ENCODE results near the gene RIT1.

RIT1 gene

GRCh38 chr1:155911156-155912055 lies at the start of gene RIT1:
Gene RIT1 (minus strand): TSS chr1:155911349. CDS start chr1:155910761, 588 bp downstream.
- DNase-seq (ENCODE audit: low read depth, low spot score): peak; percentile 68

- no peak for DNase-seq (ENCODE audit: low read depth, low spot score)
Measured at GRCh38 chr1:155960081-155960745, 49.1 kb upstream of the RIT1 start.

GRCh38 chr1:155957411-155957915 lies 46.3 kb upstream of the RIT1 start:
- no peak for DNase-seq (ENCODE audit: low read depth, low spot score)

- no peak for DNase-seq (ENCODE audit: low read depth, low spot score)
Measured at GRCh38 chr1:155954645-155955044, 43.5 kb upstream of the RIT1 start.

GRCh38 chr1:155952505-155952890 lies 41.3 kb upstream of the RIT1 start:
- DNase-seq (ENCODE audit: low read depth, low spot score): no peak

GRCh38 chr1:155951753-155952504 lies 40.8 kb upstream of the RIT1 start:
- no peak for DNase-seq (ENCODE audit: low read depth, low spot score)

- no peak for DNase-seq (ENCODE audit: low read depth, low spot score)
Measured at GRCh38 chr1:155950829-155951228, 39.7 kb upstream of the RIT1 start.

GRCh38 chr1:155947741-155948140 lies 36.6 kb upstream of the RIT1 start:
- DNase-seq (ENCODE audit: low read depth, low spot score): no peak

GRCh38 chr1:155947292-155947691 lies 36.1 kb upstream of the RIT1 start:
- no peak for DNase-seq (ENCODE audit: low read depth, low spot score)

GRCh38 chr1:155946633-155947219 lies 35.6 kb upstream of the RIT1 start:
- no peak for DNase-seq (ENCODE audit: low read depth, low spot score)

- DNase-seq (ENCODE audit: low read depth, low spot score): no peak
Measured at GRCh38 chr1:155944444-155944799, 33.3 kb upstream of the RIT1 start.

- no peak for DNase-seq (ENCODE audit: low read depth, low spot score)
Measured at GRCh38 chr1:155942578-155943141, 31.5 kb upstream of the RIT1 start.

GRCh38 chr1:155941845-155942531 lies 30.8 kb upstream of the RIT1 start:
- no peak for DNase-seq (ENCODE audit: low read depth, low spot score)

GRCh38 chr1:155940993-155941844 lies 30.1 kb upstream of the RIT1 start, which contains the start of gene RXFP4:
Gene RXFP4 (plus strand): TSS chr1:155941638. CDS start chr1:155941710, 72 bp downstream.
- no peak for DNase-seq (ENCODE audit: low read depth, low spot score)

- no peak for DNase-seq (ENCODE audit: low read depth, low spot score)
Measured at GRCh38 chr1:155940482-155940992, 29.4 kb upstream of the RIT1 start.

GRCh38 chr1:155938220-155938627 lies 27.1 kb upstream of the RIT1 start:
- DNase-seq (ENCODE audit: low read depth, low spot score): no peak

- no peak for DNase-seq (ENCODE audit: low read depth, low spot score)
Measured at GRCh38 chr1:155934936-155935590, 23.9 kb upstream of the RIT1 start.

GRCh38 chr1:155934097-155934935 lies 23.2 kb upstream of the RIT1 start, which contains the start of gene KHDC4:
Gene KHDC4 (minus strand): TSS chr1:155934413. CDS start chr1:155934373, 40 bp downstream.
- peak; percentile 94 for DNase-seq (ENCODE audit: low read depth, low spot score)

Measured in activated CD4-positive, CD25-positive, alpha-beta regulatory T cell treated with anti-CD3 and anti-CD28 coated beads, Interleukin-2, amount 50 U/mL, for 16 hours (primary cell).